ENCODE results near the gene CCDC7.

DNA sequence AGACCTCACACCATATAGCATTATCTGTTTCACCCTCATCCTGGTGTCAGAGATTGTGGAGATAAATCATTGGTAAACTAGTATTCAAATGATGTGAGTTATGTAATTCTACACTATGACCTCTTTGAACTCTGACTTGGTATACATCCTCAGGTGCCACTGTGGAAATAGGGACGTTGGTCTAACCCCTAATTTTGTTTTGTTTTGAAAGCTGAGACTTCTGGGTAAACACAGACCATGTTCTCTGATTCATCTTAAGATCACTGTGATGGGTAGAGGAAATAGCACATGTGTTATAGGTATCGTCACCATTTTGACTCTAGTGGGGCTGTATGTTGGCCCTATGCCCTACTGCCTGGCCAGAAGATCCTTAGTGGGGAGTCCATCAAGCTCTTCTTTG is 241.6 kb downstream of the CCDC7 start:
- no peak for TF ChIP-seq POLR2A (IDR thresholded peaks at IDR 0.05; ENCODE audit: low read length)
- TF ChIP-seq GATA1 (IDR thresholded peaks at IDR 0.05; ENCODE audit: low read depth, low read length): no peak
